B cell (primary cell): ENCODE results near the gene MARCHF3.

ENCODE experiments used
- CTCF ChIP-seq: fragments of 200-600 bp; IDR thresholded peaks from one replicate; pipeline ENCODE4 v1.8.0; 2022; ENCODE audit warnings: antibody characterized with exemption, mild to moderate bottlenecking
- EZH2 ChIP-seq: IDR thresholded peaks from 2 replicates; pipeline ENCODE4 v1.6.1; 2012; ENCODE audit warnings: borderline replicate concordance, low read depth, mild to moderate bottlenecking, moderate library complexity, low read length; ENCODE audit not compliant: insufficient read depth, poor library complexity, severe bottlenecking

GRCh38 chr5:126847456-126847820, 182.9 kb downstream of the MARCHF3 start:
- TF ChIP-seq CTCF (no peak), EZH2 (no peak)
